Calu3 (cell line): ENCODE results near the gene PCDHA5. TPM values are rescaled to one million over a fixed set of nuclear protein-coding genes. Genes with fewer than 3 reads are reported as not detected.

Experiments used
- BruUV-seq: library from RNA; stranded (reverse); fragments of 400-500 nt; replicated peaks from 2 replicates; lab custom pipeline; 2021; lab: Mats Ljungman, UMichigan
- CTCF ChIA-PET: fragments of 300-600 bp; sonication (Branson Sonifier 250); formaldehyde crosslinking; loops from one replicate; lab custom pipeline; 2022; ENCODE audit warnings: antibody characterized with exemption; lab: Charles Lee
- DNase-seq: peaks from one replicate; pipeline ENCODE4 v3.0.0; 2022
- H3K27ac Mint-ChIP-seq: one replicate; pipeline ENCODE4 v1.8.0; 2022; ENCODE audit warnings: mixed read lengths; ENCODE audit not compliant: unreplicated experiment
- H3K27me3 Mint-ChIP-seq: one replicate; pipeline ENCODE4 v1.8.0; 2022; ENCODE audit warnings: mixed read lengths; ENCODE audit not compliant: unreplicated experiment
- H3K36me3 Mint-ChIP-seq: one replicate; pipeline ENCODE4 v1.8.0; 2022; ENCODE audit warnings: mild to moderate bottlenecking, moderate library complexity, mixed read lengths; ENCODE audit not compliant: insufficient read depth, unreplicated experiment
- H3K4me1 Mint-ChIP-seq: one replicate; pipeline ENCODE4 v1.8.0; 2022; ENCODE audit warnings: mild to moderate bottlenecking, low read depth, mixed read lengths; ENCODE audit not compliant: unreplicated experiment
- H3K4me3 Mint-ChIP-seq: one replicate; pipeline ENCODE4 v1.8.0; 2022; ENCODE audit warnings: mild to moderate bottlenecking, low read depth, moderate library complexity, mixed read lengths; ENCODE audit not compliant: unreplicated experiment
- H3K9me3 Mint-ChIP-seq: one replicate; pipeline ENCODE4 v1.8.0; 2022; ENCODE audit warnings: low read depth, mixed read lengths; ENCODE audit not compliant: unreplicated experiment
- intact Hi-C: fragments of 100-400 bp; cut with micrococcal nuclease; formaldehyde crosslinking; loops from one replicate; pipeline ENCODE4 v1.10.0; 2022; ENCODE audit not compliant: unreplicated experiment
- total RNA-seq: library from RNA; stranded (reverse); gene quantifications from 2 replicates; pipeline ENCODE4 v1.2.3, GENCODE V29; 2022
- TF ChIP-seq, protein P1 (sequence below): fragments of 200-600 bp; IDR thresholded peaks from one replicate; pipeline ENCODE4 v1.8.0; 2022; ENCODE audit warnings: antibody characterized with exemption; ENCODE audit not compliant: unreplicated experiment

Gene PCDHA5
- total RNA-seq, 1 experiment from 2014 or later, result 1.5 TPM

DNA sequence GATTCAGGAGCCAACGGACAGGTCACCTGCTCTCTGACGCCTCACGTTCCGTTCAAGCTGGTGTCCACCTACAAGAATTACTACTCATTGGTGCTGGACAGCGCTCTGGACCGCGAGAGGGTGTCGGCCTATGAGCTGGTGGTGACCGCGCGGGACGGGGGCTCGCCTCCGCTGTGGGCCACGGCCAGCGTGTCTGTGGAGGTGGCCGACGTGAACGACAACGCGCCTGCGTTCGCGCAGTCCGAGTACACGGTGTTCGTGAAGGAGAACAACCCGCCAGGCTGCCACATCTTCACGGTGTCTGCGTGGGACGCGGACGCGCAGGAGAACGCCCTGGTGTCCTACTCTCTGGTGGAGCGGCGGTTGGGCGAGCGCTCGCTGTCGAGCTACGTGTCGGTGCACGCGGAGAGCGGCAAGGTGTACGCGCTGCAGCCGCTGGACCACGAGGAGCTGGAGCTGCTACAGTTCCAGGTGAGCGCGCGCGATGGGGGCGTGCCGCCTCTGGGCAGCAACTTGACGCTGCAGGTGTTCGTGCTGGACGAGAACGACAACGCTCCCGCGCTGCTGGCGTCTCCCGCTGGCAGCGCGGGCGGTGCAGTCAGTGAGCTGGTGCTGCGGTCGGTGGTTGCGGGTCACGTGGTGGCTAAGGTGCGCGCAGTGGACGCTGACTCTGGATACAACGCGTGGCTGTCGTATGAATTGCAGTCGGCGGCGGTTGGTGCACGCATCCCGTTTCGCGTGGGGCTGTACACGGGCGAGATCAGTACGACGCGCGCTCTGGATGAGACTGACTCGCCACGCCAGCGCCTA lies 36.0 kb downstream of the PCDHA5 start:
- peaks cover 5% of the 10 kb centered on the region for H3K9me3 Mint-ChIP-seq
- BruUV-seq, result no TSS peak
- H3K36me3 Mint-ChIP-seq, result peaks cover 4% of the 10 kb centered on the region
- intact Hi-C loops, result no loop called here
- CTCF ChIA-PET, result no interaction called here
- TF ChIP-seq, protein P1, sequence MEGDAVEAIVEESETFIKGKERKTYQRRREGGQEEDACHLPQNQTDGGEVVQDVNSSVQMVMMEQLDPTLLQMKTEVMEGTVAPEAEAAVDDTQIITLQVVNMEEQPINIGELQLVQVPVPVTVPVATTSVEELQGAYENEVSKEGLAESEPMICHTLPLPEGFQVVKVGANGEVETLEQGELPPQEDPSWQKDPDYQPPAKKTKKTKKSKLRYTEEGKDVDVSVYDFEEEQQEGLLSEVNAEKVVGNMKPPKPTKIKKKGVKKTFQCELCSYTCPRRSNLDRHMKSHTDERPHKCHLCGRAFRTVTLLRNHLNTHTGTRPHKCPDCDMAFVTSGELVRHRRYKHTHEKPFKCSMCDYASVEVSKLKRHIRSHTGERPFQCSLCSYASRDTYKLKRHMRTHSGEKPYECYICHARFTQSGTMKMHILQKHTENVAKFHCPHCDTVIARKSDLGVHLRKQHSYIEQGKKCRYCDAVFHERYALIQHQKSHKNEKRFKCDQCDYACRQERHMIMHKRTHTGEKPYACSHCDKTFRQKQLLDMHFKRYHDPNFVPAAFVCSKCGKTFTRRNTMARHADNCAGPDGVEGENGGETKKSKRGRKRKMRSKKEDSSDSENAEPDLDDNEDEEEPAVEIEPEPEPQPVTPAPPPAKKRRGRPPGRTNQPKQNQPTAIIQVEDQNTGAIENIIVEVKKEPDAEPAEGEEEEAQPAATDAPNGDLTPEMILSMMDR, result no peak
- no peak for DNase-seq
- no peaks in the 10 kb centered on the region for H3K27me3 Mint-ChIP-seq
- H3K4me1 Mint-ChIP-seq, result no peaks in the 10 kb centered on the region
- H3K27ac Mint-ChIP-seq, result no peak overlapping the region
- no peak overlapping the region for H3K4me3 Mint-ChIP-seq

DNA sequence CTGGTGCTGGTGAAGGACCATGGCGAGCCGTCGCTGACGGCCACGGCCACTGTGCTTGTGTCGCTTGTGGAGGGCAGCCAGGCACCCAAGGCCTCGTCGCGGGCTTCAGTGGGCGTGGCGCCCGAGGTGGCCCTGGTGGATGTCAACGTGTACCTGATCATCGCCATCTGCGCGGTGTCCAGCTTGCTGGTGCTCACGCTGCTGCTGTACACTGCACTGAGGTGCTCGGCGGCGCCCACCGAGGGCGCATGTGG lies 36.5 kb downstream of the PCDHA5 start:
- Mint-ChIP-seq H3K36me3 (peaks cover 2% of the 10 kb centered on the region), H3K27me3 (no peaks in the 10 kb centered on the region), H3K4me3 (no peak overlapping the region), H3K9me3 (peaks cover 5% of the 10 kb centered on the region), H3K4me1 (no peaks in the 10 kb centered on the region), H3K27ac (no peak overlapping the region)
- TF ChIP-seq, protein P1, result no peak
- intact Hi-C loops, result no loop called here
- DNase-seq, result no peak
- CTCF ChIA-PET, result no interaction called here
- no TSS peak for BruUV-seq

DNA sequence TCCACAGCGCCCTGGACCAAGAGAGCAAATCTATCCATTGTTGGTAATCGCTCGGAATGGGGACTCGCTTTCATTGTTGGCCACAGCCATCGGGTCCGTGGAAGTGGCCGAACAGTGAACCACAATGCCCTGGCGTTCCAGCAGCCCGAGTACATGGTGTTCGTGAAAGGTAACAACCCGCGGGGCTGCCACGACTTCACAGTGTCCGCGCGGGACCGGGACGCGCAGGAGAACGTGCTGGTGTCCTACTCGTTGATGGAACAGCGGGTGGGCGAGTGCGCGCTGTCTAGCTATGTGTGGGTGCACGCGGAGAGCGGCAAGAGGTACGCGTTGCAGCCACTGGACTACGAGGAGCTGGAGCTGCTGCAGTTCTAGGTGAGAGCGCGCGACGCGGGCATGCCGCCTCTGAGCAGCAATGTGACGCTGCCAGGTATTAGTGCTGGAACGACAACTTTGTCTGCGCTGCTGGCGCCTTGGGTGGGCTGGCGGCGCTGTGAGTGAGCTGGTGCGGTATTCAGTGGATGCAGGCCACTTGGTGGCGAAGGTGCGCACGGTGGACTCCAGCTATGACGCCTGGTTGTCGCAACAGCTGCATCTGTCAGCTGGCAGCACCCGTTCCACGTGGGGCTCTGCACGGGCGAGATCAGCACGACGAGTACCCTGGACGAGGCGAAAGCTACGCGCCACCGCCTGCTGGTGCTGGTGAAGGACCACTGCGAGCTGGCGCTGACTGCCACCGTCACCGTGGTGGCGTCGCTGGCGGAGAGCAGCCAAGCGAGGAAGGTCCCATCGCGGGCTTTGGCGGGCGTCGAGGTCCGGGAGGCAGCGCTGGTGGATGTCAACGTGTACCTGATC lies 41.3 kb downstream of the PCDHA5 start:
- intact Hi-C loops, result no loop called here
- no peaks in the 10 kb centered on the region for H3K27me3 Mint-ChIP-seq
- H3K36me3 Mint-ChIP-seq, result no peaks in the 10 kb centered on the region
- peaks cover 4% of the 10 kb centered on the region for H3K9me3 Mint-ChIP-seq
- DNase-seq, result no peak
- TF ChIP-seq, protein P1, result no peak
- H3K4me1 Mint-ChIP-seq, result no peaks in the 10 kb centered on the region
- BruUV-seq, result no TSS peak
- no peak overlapping the region for H3K4me3 Mint-ChIP-seq
- CTCF ChIA-PET, result interaction anchor here (0.5 kb wide), 1 partner anchor 698 kb away, joined by 3 read pairs; no protein-coding TSS in a partner anchor
- H3K27ac Mint-ChIP-seq, result no peak overlapping the region

DNA sequence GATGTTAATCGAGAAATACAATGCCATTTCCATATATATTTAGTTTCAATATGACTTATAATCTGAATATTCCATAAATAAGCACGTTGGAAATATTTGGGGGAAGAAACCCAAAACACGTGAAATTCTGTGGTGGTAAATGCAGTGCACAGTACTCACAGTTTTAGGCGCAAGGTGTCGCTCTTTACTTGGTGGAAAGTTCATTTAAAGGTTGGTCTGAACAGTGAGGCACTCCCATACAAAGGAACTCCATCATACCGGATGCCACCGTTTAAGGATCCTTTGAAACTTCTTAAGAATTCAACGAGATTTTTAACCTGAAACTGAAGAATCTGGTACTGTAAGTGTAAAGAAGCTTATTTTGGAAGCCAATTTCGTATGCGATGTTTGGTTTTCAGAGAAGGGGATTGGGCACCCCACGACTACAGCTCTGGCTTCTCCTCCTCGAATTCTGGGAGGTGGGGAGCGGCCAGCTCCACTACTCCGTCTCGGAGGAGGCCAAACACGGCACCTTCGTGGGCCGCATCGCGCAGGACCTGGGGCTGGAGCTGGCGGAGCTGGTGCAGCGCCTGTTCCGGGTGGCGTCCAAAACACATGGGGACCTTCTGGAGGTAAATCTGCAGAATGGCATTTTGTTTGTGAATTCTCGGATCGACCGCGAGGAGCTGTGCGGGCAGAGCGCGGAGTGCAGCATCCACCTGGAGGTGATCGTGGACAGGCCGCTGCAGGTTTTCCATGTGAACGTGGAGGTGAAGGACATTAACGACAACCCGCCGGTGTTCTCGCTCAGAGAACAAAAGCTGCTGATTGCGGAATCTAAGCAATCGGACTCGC lies 47.5 kb downstream of the PCDHA5 start, which contains the start of gene PCDHA11:
Gene PCDHA11, plus strand, starts transcription at position 237 of the 834 bp plus-strand sequence. Its CDS starts 147 bp downstream, at position 384.
- TF ChIP-seq, protein P1, result no peak
- Mint-ChIP-seq H3K9me3 (peaks cover 6% of the 10 kb centered on the region), H3K27ac (no peak within 1 kb of the TSS), H3K27me3 (no peaks in the 10 kb centered on the region), H3K36me3 (no peaks in the 10 kb centered on the region), H3K4me3 (no peak within 1 kb of the TSS), H3K4me1 (no peaks in the 10 kb centered on the region)
- intact Hi-C loops, result loop anchor here (1.0 kb wide), 1 partner anchor 172 kb away; no protein-coding TSS in a partner anchor
- DNase-seq, result peak; percentile 20
- BruUV-seq, result no TSS peak
- CTCF ChIA-PET, result interaction anchor here (0.5 kb wide), 1 partner anchor 1404 kb away, joined by 4 read pairs; no protein-coding TSS in a partner anchor
